Uterus (tissue), 2 donors: Measurements from ENCODE around the gene MRPL21.

Experiments
- POLR2A ChIP-seq, 2 donors: fragments of 450-650 bp; IDR thresholded peaks; one replicate each; pipeline ENCODE4 v1.6.1; 2016; ENCODE audit warnings: antibody characterized with exemption in 2 of 2, mild to moderate bottlenecking in 1 of 2, moderate library complexity in 1 of 2
- TF ChIP-seq, protein P1 (sequence below), 4 experiments: fragments of 200-600 bp in 2 of 4; fragments of 450-650 bp in 2 of 4; sonication (generic) in 2 of 4; IDR thresholded peaks; one replicate each; pipeline ENCODE4 v1.5.1; 2016 to 2019; ENCODE audit warnings: antibody characterized with exemption in 4 of 4, mild to moderate bottlenecking in 2 of 4, moderate library complexity in 1 of 4

DNA sequence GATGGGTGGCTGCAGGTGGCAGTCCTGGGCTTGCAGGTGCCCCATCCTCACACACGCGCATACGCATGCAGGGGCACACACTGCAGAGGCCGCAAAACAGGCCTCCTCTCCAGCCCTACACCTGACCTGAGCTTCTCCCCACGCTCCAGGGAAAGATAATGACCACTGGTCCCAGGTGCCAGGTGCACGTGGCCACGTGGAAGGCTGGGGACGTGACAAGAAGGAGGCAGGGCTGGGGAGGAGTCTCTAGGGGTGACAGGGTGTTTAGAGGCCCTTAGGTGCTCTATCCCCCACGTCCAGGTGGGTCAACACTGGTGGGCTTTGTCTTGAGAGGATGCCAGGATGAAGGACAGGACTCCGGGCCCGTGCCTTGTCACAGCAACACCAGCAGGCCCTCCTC is 38.4 kb downstream of the MRPL21 start:
- TF ChIP-seq, protein P1, sequence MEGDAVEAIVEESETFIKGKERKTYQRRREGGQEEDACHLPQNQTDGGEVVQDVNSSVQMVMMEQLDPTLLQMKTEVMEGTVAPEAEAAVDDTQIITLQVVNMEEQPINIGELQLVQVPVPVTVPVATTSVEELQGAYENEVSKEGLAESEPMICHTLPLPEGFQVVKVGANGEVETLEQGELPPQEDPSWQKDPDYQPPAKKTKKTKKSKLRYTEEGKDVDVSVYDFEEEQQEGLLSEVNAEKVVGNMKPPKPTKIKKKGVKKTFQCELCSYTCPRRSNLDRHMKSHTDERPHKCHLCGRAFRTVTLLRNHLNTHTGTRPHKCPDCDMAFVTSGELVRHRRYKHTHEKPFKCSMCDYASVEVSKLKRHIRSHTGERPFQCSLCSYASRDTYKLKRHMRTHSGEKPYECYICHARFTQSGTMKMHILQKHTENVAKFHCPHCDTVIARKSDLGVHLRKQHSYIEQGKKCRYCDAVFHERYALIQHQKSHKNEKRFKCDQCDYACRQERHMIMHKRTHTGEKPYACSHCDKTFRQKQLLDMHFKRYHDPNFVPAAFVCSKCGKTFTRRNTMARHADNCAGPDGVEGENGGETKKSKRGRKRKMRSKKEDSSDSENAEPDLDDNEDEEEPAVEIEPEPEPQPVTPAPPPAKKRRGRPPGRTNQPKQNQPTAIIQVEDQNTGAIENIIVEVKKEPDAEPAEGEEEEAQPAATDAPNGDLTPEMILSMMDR (IDR thresholded peaks at IDR 0.05): no peak
- no peak for TF ChIP-seq POLR2A (IDR thresholded peaks at IDR 0.05)
